H1 (cell line): ENCODE measurements around the gene BCL2L13.

ENCODE experiments used
- ASH2L ChIP-seq: fragments of 200-600, 300-600 bp; sonication (generic); IDR thresholded peaks from one replicate; pipeline ENCODE4 v1.7.1; 2017; ENCODE audit warnings: low read length
- CBX5 ChIP-seq: fragments of 300-800, 300-1000 bp; sonication (generic); IDR thresholded peaks from 2 replicates; pipeline ENCODE4 v1.7.1; 2016; ENCODE audit warnings: antibody characterized with exemption, low read length, low read depth
- CEBPB ChIP-seq: IDR thresholded peaks from 2 replicates; pipeline ENCODE4 v1.6.1; 2012; ENCODE audit warnings: low read depth, low read length
- CREB1 ChIP-seq: IDR thresholded peaks from 2 replicates; pipeline ENCODE4 v1.6.1; 2012; ENCODE audit warnings: inconsistent platforms
- CTCF ChIP-seq, 3 experiments: IDR thresholded peaks; 1 replicate in 2 of 3; 2 replicates in 1 of 3; pipeline versions ENCODE4 v1.5.1 to v1.6.1; 2011; ENCODE audit warnings: low read length in 3 of 3, mild to moderate bottlenecking in 3 of 3, inconsistent platforms in 2 of 3, low read depth in 1 of 3, moderate library complexity in 1 of 3; ENCODE audit not compliant: insufficient read depth in 1 of 3; ENCODE audit errors: control extremely low read depth in 1 of 3
- EP300 ChIP-seq, 2 experiments: IDR thresholded peaks; 1 replicate in 1 of 2; 2 replicates in 1 of 2; pipeline ENCODE4 v1.6.1; 2011 to 2012; ENCODE audit warnings: low read depth in 2 of 2, low read length in 2 of 2, mild to moderate bottlenecking in 2 of 2, borderline replicate concordance in 1 of 2, inconsistent platforms in 1 of 2, moderate library complexity in 1 of 2
- JUND ChIP-seq: IDR thresholded peaks from 2 replicates; pipeline ENCODE4 v1.6.1; 2011; ENCODE audit warnings: mild to moderate bottlenecking, improper control_type of control experiment, low read length
- KDM5A ChIP-seq: fragments of 200-600 bp; IDR thresholded peaks from 2 replicates; pipeline ENCODE4 v1.7.1; 2012; ENCODE audit warnings: mild to moderate bottlenecking, low read length, inconsistent platforms, mixed read lengths
- POLR2A ChIP-seq, 2 experiments: IDR thresholded peaks; 1 replicate in 1 of 2; 2 replicates in 1 of 2; pipeline ENCODE4 v1.6.1; 2011; ENCODE audit warnings: low read depth in 2 of 2, low read length in 2 of 2, mild to moderate bottlenecking in 2 of 2; ENCODE audit errors: control extremely low read depth in 1 of 2
- POLR2AphosphoS5 ChIP-seq: IDR thresholded peaks from 2 replicates; pipeline ENCODE4 v1.6.1; 2011; ENCODE audit warnings: low read depth, low read length
- RAD21 ChIP-seq, 2 experiments: IDR thresholded peaks in 1 of 2; conservative IDR thresholded peaks in 1 of 2; 2 replicates each; pipeline ENCODE4 v1.6.1; 2011; ENCODE audit warnings: low read depth in 2 of 2, low read length in 2 of 2, improper control_type of control experiment in 1 of 2, inconsistent platforms in 1 of 2, mild to moderate bottlenecking in 1 of 2, moderate library complexity in 1 of 2
- SP1 ChIP-seq: IDR thresholded peaks from 2 replicates; pipeline ENCODE4 v1.6.1; 2011; ENCODE audit warnings: low read depth, low read length
- SP4 ChIP-seq: IDR thresholded peaks from 2 replicates; pipeline ENCODE4 v1.6.1; 2012; ENCODE audit warnings: low read length, inconsistent platforms

GRCh38 chr22:17607891-17608521 is 30.6 kb upstream of the BCL2L13 start:
- TF ChIP-seq POLR2AphosphoS5 = no peak
- TF ChIP-seq CTCF (IDR thresholded peaks at IDR 0.05; ENCODE audit: control extremely low read depth in 1 of 3, insufficient read depth in 1 of 3, low read depth in 1 of 3, low read length in 3 of 3) = no peak
- no peak for TF ChIP-seq RAD21 (IDR thresholded peaks at IDR 0.05 in 1 of 2, conservative IDR thresholded peaks at IDR 0.05 in 1 of 2; ENCODE audit: low read depth in 2 of 2, low read length in 2 of 2)
- TF ChIP-seq JUND = no peak
- TF ChIP-seq EP300 (IDR thresholded peaks at IDR 0.05; ENCODE audit: borderline replicate concordance in 1 of 2, low read depth in 2 of 2, low read length in 2 of 2) = no peak
- TF ChIP-seq SP1 = no peak
- no peak for TF ChIP-seq POLR2A (IDR thresholded peaks at IDR 0.05; ENCODE audit: control extremely low read depth in 1 of 2, low read depth in 2 of 2, low read length in 2 of 2)
- TF ChIP-seq KDM5A = no peak
- TF ChIP-seq ASH2L = no peak
- no peak for TF ChIP-seq CREB1
- TF ChIP-seq CBX5 = no peak
- TF ChIP-seq CEBPB = no peak
- TF ChIP-seq SP4 = no peak
